Ectodermal cell (in vitro differentiated cells): ENCODE data around the gene CACNA1E.

Experiments
- H3K27ac ChIP-seq: 2 replicates; pipeline ENCODE4 v1.7.0; 2013; ENCODE audit warnings: mild to moderate bottlenecking, low read depth, low read length; ENCODE audit not compliant: insufficient read depth, poor library complexity, severe bottlenecking
- H3K27me3 ChIP-seq: 2 replicates; pipeline ENCODE4 v1.7.0; 2013; ENCODE audit warnings: mild to moderate bottlenecking, low read length; ENCODE audit not compliant: insufficient read depth, control insufficient read depth, poor library complexity, severe bottlenecking
- H3K36me3 ChIP-seq: one replicate; pipeline ENCODE4 v1.7.0; 2013; ENCODE audit warnings: low read length; ENCODE audit not compliant: control insufficient read depth, insufficient read depth
- H3K4me1 ChIP-seq: one replicate; pipeline ENCODE4 v1.7.0; 2013; ENCODE audit warnings: low read length; ENCODE audit not compliant: control insufficient read depth, insufficient read depth
- H3K4me3 ChIP-seq: 2 replicates; pipeline ENCODE4 v1.7.0; 2013; ENCODE audit warnings: low read depth, low read length, control low read depth; ENCODE audit not compliant: insufficient read depth
- H3K9me3 ChIP-seq: 2 replicates; pipeline ENCODE4 v1.7.0; 2013; ENCODE audit warnings: mild to moderate bottlenecking, low read length, moderate library complexity; ENCODE audit not compliant: control insufficient read depth
- WGBS, 2 experiments: methylation state at CpG; one replicate each; pipeline ENCODE4 v1.1.7; 2013; ENCODE audit warnings: missing lambda C conversion rate in 2 of 2; 5-methylcytosine and 5-hydroxymethylcytosine counted together

CACNA1E gene

DNA sequence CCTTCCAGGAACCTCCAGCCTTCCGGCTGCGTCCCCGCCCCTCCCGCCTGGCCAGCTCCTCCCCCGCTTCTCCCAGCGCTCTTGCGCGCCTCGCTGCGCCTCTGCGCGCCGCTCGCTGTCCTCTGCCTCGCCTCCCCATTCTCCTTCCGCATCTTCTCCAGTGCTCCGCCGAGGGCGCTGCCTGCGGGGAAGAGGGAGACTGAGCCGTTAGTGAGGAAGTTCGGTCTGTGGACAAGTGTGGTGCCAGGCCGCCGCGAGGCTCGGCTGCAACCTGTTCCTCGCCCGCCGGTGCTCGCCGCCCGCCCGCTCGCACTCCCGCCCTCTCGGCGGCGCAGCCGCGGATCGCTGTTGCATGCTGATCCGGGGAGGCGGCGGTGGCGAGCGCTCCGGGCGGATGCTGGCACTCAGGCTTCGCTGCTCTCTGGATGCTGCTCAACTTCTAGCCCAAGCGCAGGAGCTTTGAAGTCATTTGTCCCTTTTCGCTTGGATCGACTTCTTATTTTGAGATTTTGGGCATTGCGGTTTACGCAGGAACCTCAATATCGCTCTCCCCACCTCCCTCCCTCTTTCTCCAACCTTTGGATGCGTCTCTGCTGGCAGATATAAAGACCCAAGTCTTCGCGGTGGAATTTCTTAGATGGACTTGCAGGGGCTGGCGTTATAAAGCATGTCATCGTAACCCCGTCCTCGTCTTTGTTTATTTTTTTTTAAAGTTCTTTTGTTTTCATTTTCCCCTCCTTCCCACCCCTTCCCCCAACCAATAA, 614 bp upstream of the CACNA1E start:
- Histone ChIP-seq H3K4me1 (peaks cover 12% of the 10 kb centered on the region), H3K27me3 (peaks cover 71% of the 10 kb centered on the region), H3K4me3 (peak overlapping the region; percentile 34), H3K27ac (no peak overlapping the region), H3K36me3 (no peaks in the 10 kb centered on the region), H3K9me3 (peaks cover 2% of the 10 kb centered on the region)
- WGBS, 2 experiments = 1% methylated on average over 62 of the region's 62 CpGs

DNA sequence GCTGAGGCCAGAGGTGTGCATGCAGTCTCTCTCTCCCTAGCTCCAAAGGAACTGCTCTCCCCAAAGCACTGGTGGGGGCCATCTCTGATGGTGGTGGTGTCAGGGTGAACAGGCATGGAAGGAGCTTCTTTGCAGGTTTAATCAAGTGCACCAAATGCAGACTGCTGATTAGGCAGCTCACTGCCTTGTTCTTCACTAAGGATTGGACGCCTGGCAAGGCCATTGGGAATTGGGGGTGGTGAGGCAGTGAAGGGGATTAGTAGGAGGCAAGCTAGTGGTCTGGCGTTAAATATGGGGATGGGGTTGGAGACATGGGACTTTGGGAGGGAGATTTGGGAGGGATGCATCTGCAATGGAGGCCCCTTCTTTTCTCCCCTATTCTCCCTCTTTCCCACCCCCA, 1.5 kb downstream of the CACNA1E start:
- peaks cover 88% of the 10 kb centered on the region for H3K27me3 ChIP-seq
- no peaks in the 10 kb centered on the region for H3K36me3 ChIP-seq
- H3K4me1 ChIP-seq = peaks cover 12% of the 10 kb centered on the region
- peaks cover 2% of the 10 kb centered on the region for H3K9me3 ChIP-seq
- 85 to 98% methylated on average over 2 of the region's 2 CpGs for WGBS, 2 experiments
- no peak overlapping the region for H3K27ac ChIP-seq
- H3K4me3 ChIP-seq = no peak overlapping the region

DNA sequence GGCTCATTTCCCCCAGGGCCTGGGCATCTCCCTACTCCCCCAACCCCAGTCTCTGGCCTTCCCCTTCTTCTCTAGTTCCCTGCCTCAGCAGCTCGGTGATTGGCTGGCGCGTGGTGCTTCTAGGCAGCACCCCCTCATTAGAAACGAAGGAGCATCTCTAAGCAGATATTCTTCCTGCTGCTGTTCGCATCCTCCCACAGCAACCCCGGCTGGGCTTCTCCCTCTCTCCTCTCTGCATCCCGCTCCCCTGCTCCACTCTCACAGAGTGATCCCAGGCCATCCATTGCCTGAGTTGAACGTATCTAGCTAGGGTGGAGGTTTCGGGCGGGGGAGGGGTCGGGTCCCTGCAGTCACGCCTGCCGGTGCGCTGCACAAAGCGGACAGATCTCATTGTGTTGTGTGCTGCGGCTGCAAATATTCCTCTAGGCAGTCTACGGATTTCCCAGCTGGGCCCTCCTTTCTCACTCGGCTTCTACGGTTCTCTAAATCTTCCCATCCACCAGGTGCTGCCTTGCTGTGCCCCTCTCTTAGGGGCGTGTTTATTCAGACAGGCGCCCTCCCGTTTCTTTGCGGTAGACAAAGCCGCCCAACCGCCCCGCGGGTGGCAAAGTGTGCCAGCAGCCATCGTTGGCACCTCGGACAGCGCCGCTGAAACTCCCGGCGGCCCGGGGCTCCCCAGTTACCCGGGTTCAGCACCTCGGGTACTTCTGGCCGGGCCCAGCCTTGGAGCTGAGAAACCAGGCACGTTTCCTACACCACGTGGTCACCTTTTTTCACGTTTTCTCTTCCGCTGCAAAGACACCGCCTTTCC, 2.2 kb downstream of the CACNA1E start:
- peak overlapping the region; percentile 27 for H3K4me3 ChIP-seq
- H3K36me3 ChIP-seq = no peaks in the 10 kb centered on the region
- H3K27ac ChIP-seq = no peak overlapping the region
- H3K27me3 ChIP-seq = peaks cover 85% of the 10 kb centered on the region
- WGBS, 2 experiments = 6 to 7% methylated on average over 42 of the region's 42 CpGs
- peaks cover 2% of the 10 kb centered on the region for H3K9me3 ChIP-seq
- H3K4me1 ChIP-seq = peaks cover 12% of the 10 kb centered on the region

DNA sequence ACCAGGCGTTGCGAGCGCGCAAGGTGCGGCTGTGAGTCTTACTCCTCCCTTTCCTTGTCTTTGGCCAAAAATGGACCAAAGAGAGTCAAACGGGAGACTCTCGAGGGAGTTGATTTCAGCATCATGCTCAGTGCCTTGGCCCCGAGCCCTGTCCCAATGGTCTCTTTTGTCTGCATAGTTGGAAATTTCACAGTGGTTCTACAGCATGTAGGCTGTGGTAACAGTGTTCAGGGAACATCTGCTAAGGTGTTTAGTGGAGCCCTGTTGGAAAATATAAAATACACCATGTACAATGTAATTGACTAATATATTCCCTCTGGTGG, 2.7 kb downstream of the CACNA1E start:
- WGBS, 2 experiments = 17% methylated on average over 8 of the region's 8 CpGs
- Histone ChIP-seq H3K4me1 (peaks cover 12% of the 10 kb centered on the region), H3K27me3 (peaks cover 84% of the 10 kb centered on the region), H3K4me3 (peak overlapping the region; percentile 27), H3K36me3 (no peaks in the 10 kb centered on the region), H3K27ac (no peak overlapping the region), H3K9me3 (peaks cover 2% of the 10 kb centered on the region)

DNA sequence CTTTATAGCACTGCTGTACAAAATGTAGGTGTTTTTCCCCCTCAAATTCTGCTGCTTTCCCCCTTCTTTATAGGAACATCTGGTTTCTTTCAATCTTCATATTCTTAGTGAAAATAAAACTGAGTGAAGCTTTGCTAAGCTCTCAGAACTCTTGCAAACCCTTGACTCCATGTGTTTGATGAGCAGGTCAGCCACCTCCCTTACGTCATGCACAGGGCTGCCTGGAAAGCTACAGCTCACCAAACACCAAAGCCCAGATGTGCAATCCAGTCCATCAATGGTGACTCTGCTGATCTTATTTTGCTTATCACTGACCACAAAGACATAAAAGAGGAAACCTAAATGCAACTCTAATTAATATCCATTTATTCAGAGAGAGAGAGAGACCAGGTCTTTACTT, 5.5 kb downstream of the CACNA1E start:
- Histone ChIP-seq H3K27ac (no peak overlapping the region), H3K27me3 (peaks cover 61% of the 10 kb centered on the region), H3K4me3 (no peak overlapping the region), H3K36me3 (no peaks in the 10 kb centered on the region), H3K9me3 (no peaks in the 10 kb centered on the region), H3K4me1 (peaks cover 7% of the 10 kb centered on the region)
- WGBS, 2 experiments = 90 to 95% methylated on average over 1 of the region's 1 CpG

DNA sequence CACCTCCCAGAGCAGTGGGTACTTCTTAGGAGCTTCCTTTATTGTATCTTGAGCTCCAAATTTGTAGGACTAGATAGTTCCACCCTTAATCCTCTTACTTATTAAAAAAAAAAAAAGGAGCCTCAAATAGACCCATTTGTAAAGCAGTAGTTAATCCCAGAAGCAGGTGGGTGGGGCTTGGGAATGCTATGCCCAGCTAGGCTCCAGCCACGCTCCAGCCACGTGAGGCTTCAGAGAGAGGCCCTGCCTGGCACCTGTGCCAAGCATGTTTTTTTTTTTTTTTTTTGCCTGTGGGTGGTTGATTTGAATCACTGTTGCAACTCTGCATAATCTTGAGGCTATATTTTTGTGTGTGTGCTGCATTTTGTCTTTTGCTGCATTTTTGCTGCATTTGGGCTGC, 7.0 kb downstream of the CACNA1E start:
- 86 to 90% methylated on average over 2 of the region's 2 CpGs for WGBS, 2 experiments

DNA sequence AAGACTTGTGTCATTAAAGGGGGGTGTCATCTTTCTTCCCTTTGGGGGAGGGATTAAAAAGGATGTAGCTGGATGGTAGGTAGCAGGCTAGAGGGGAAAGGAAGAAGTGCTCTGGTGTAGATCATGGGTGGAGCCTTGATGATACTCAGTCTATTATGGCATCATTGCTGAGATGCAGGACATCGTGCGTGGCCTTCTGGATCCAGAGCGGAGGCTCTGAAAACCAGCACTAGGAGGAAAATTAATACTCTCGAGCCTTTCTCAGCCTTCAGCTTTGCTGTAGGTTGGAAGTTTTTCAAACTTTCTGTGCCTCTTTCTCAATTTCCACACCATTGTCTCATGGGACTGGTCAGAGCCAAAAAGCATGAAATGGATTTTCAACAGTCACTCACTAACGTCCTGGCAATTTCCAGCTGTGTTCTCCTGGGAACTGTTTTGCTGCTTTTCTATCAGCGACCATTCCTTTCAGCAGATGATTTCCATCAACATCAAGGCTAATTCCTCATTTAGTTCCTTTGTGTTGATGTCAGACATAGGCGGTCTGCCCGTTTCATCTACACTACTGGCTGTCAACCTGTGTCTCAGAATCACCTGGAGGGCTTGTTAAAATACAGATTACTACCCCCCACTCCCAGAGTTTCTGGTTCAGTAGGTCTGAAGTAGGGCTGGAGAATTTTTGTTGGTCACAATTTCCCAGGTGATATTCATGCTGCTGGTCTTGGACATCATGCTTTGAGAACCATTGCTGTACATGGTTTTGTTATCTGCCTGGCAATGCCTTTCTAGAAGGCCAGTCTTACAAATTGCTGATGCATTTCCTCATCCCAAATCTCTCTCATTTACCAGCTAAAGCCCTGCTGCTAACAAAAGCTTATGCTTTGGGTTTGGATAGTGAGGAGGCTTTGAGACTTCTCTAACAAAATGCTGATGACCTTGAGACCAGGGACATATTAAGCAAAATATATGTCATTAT, 7.7 kb downstream of the CACNA1E start:
- no peaks in the 10 kb centered on the region for H3K9me3 ChIP-seq
- no peak overlapping the region for H3K4me3 ChIP-seq
- WGBS, 2 experiments = 85 to 86% methylated on average over 8 of the region's 8 CpGs
- H3K4me1 ChIP-seq = peaks cover 4% of the 10 kb centered on the region
- H3K36me3 ChIP-seq = no peaks in the 10 kb centered on the region
- H3K27ac ChIP-seq = no peak overlapping the region
- peaks cover 39% of the 10 kb centered on the region for H3K27me3 ChIP-seq

More for the DNA sequence above, 7.0 kb downstream of the CACNA1E start:
- Histone ChIP-seq H3K4me3 (no peak overlapping the region), H3K36me3 (no peaks in the 10 kb centered on the region), H3K27ac (no peak overlapping the region), H3K4me1 (peaks cover 7% of the 10 kb centered on the region), H3K27me3 (peaks cover 47% of the 10 kb centered on the region), H3K9me3 (no peaks in the 10 kb centered on the region)

DNA sequence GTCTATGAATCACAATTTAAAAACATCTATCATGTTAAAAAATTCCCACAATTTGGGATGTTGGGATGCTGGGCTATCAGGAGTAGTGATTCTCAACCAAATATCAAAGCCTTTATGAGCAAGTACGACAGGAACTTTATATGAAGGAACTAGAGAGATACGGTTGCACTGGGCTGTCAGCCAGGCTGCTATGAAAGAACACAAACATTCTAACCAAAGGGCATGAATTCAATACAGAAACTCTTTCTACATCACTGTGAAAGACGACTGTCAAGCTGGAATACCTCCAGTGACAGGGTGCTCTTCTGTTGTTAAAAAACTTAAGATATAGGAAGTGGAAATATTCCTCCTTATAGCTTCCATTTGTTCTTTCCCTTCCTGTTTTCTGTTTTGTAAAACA, 9.8 kb downstream of the CACNA1E start:
- WGBS, 2 experiments = 90 to 91% methylated on average over 2 to 3 of the region's 3 CpGs
- Histone ChIP-seq H3K36me3 (no peaks in the 10 kb centered on the region), H3K4me1 (no peaks in the 10 kb centered on the region), H3K27me3 (peaks cover 19% of the 10 kb centered on the region), H3K4me3 (no peak overlapping the region), H3K27ac (no peak overlapping the region), H3K9me3 (no peaks in the 10 kb centered on the region)

DNA sequence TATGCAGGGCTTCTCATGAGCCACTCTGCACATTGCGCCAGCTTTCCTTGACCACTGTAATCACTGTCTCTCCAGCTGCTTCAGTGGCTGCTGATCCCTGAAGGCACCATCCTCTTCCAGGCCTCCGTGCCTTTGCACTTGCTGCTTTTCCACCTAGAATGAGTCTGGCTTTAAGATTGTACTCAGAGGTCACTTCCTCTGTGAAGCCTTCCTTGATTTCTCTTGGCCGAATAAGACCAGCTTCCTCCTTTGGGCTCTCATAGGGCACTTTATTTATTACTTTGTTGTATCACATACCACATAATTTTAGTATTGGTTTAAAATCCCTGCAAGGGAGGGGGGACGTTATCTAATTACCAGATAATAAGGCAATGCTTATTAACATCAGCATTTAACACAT, 10.6 kb downstream of the CACNA1E start:
- Histone ChIP-seq H3K27me3 (peaks cover 12% of the 10 kb centered on the region), H3K4me3 (no peak overlapping the region), H3K4me1 (no peaks in the 10 kb centered on the region), H3K9me3 (no peaks in the 10 kb centered on the region), H3K36me3 (no peaks in the 10 kb centered on the region), H3K27ac (no peak overlapping the region)
- 95% methylated on average over 3 of the region's 4 CpGs for WGBS, 2 experiments
